Raji (cell line): ENCODE measurements around the gene PLXND1.

Experiments used
- POLR2A ChIP-seq: IDR thresholded peaks from 2 replicates; pipeline ENCODE4 v1.6.1; 2011; ENCODE audit warnings: low read depth, low read length, control low read depth; ENCODE audit not compliant: insufficient read depth

The PLXND1 gene

GRCh38 chr3:129608936-129609590 lies 2.6 kb upstream of the PLXND1 start:
- no peak for TF ChIP-seq POLR2A

GRCh38 chr3:129608087-129608935 lies 1.8 kb upstream of the PLXND1 start:
- TF ChIP-seq POLR2A: no peak

DNA sequence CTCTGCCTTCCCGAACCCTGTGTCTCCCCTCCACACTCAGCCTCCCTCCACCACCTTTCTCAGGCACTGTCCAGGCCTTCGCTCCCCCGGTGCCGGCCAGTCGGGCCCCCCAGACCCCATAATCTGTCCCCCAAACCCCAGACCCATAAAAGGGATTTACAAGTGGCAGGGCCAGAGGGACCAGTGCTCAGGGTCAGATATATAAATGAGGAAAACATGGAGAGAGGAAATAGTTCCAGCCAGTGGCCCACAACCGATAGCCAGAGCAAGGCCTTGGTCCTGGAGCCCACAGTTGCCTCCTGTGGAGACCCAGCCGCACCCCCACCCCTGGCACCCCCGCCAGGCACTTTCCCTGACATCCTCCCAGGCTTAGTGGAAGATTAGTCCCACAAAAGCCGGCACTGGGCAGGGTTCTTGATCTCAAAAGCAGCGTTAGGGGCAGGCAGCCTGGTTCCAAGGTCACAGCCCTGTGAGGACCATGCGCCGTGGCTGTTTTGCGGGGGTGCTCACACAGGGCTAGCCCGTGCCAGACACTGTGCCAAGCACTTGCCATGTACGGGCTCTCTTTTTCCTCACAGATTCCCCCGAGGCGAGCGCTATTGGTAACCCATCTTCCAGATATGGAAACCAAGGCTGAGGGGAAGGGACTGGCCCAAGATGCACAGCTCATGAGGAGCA lies 1.1 kb upstream of the PLXND1 start:
- TF ChIP-seq POLR2A: no peak

- TF ChIP-seq POLR2A: no peak
Observed at GRCh38 chr3:129605922-129606635, 397 bp downstream of the PLXND1 start.

- TF ChIP-seq POLR2A: no peak
Observed at GRCh38 chr3:129605203-129605921, 1.1 kb downstream of the PLXND1 start.

DNA sequence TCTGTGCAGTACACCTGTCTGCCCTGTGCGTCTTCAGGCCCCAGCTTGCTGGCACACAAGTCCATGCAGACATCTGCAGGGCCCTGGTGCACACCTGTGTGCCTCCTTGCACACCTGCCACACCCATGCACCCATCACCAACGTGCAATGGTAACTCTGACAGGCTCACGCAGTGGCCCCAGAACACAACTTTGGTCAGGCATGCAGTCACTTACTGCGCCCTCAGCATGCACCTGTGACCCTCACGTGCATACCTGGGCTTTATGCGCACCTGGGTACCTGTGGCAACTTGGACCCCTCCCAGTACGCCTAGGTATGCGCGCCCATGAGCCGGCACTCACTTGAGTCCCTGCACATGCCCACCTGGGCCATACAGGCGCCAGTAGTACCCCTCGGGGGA lies 1.7 kb downstream of the PLXND1 start:
- TF ChIP-seq POLR2A: no peak

- no peak for TF ChIP-seq POLR2A
Observed at GRCh38 chr3:129603991-129604749, 2.3 kb downstream of the PLXND1 start.

DNA sequence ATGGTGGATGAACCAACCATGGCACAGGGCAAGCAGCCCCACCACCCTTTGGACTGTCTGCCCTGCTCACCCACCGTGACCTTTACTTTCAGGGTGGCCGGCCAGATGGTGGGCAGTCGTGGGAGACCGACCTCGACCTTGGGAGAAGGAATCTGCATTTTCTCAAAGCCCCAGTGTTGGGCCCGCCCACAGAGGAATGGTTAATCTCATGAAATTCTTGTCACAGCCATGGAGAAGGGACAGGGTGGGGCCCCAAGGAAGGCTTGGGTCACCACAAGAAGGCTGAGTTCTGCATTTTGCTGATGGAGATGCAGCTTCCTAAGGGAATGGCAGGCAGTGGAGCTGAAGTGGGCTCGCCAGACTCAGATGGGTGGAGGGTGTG lies 2.9 kb downstream of the PLXND1 start:
- no peak for TF ChIP-seq POLR2A

DNA sequence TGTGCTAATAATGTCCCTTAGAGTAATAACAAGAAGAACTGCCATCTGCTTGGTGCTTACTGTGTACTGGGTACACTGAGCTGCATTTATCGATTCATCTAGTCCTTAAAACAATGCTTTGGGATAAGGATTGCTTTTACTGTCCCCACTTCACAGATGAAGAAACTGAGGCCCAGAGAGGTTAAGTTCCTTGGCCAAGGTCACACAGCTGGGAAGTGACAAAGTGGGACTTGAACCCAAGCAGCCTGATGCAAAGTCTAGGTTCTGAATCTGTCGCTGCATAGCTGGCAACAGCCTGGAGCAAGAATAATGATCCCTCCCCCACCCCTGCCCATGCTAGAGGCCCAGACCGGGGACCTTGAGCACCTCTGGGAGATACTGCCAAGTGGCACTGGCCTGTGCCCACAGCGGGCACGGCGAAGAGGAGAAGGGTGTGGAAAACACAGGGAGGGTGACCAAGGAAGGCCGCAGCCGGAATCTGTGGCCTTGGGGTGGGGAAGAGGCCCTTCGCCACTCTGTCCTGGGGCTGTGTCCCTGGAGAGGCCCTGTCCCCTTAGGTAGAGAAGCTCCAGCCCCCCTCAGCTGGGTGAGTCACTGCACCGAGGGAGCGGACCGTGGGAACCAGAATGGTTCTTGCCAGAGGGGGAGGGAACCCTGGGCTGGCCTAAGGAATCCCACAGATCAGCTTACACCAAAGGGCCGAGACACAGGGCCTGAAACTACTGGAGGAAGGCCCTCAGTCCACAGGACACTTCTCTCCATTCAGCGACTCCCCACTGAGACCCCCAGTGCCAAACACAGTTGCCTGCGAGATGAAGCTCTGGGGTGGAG lies 3.5 kb downstream of the PLXND1 start:
- no peak for TF ChIP-seq POLR2A

DNA sequence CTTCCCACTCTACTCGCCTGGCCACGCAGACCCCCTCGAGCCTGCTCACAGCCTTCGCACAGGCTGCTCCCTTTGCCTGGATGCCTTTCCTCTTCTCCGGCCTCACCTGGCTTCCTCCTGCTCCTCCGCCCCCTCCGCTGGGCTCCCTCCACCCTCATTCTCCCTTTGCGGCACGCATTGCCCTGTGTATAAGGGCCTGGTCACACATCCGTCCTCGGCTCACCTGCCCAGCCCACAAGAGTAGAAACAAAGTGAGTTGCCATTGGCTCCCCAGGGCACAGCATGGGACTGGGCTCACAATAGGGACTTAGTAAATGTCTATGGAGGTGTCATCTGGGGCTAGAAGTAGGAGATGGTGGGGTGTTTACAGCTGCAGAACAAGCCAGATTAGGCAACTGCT lies 4.2 kb downstream of the PLXND1 start:
- no peak for TF ChIP-seq POLR2A

GRCh38 chr3:129601713-129602112 lies 4.8 kb downstream of the PLXND1 start:
- TF ChIP-seq POLR2A: no peak

- no peak for TF ChIP-seq POLR2A
Observed at GRCh38 chr3:129600348-129600747, 6.1 kb downstream of the PLXND1 start.

DNA sequence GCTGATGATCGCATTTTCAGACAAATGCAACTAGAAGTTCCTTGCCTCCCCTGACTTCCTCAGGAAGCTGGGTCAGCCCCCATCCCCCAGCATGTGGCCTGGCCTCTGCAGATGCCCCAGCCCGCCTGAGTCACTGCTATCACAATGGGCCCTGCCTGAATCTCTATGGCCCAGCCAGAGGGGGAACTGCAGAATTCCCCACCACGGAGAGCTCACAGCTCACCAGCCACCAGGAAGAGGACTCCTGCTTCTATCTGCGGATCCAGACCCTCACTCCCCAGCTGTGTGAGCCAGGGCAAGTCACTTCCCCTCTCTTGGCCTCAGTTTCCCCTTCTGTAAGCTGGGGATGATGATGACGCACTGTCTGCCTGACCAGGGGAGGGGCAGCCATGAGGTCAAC lies 6.9 kb downstream of the PLXND1 start:
- TF ChIP-seq POLR2A: no peak

DNA sequence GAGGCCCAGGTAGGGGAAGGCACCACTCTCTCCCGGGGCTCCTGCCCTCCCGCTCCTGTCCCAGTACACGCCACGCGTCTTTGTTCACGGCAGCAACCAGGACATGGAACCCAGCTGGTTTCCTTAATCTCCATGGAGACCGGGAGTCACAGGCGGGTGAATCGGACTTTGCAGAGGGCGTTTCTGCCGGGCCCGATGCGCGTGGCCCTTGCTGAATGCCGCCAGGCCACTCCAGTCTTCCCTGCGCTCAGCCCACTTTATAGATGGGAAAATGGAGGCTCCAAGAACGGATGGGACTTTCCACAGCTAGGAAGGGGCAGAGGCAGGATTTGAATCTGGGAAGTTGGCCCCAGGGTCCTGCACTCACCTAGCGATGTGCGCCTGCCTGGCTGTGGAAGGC lies 7.4 kb downstream of the PLXND1 start:
- no peak for TF ChIP-seq POLR2A

DNA sequence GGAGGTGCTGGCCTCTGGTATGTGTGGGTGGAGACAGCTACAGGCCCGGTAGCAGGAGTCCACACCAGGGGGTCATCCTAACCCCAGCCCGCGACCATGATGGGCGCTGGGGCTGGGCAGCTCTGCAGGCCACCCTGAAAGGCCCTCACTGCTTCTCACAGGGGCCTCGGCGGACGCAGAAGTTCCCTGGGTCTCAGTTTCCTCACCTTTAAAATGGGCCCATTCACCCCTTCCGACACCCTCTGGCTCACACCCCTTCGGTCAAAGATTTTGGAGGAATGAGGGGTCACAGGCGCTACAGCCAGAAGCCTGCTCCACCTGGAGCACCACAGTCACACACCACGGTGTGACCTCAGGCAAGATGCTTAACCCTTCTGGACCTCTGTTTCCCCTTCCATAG lies 8.0 kb downstream of the PLXND1 start:
- no peak for TF ChIP-seq POLR2A
